COLO829 (cell line): ENCODE data around the gene RALGPS2.
A peak's percentile ranks its signal among the peaks of the same experiment; 100 is the strongest.
"Not testable (repeated sequence)": the region's sequence is repeated elsewhere in the genome, so short reads cannot be mapped to it uniquely, and the experiment has no call there.

Source experiments
- DNase-seq: peaks from one replicate; pipeline ENCODE4 v3.0.0; 2012; ENCODE audit warnings: low spot score

Gene RALGPS2

GRCh38 chr1:178724376-178724727 is 692 bp upstream of the RALGPS2 start:
- DNase-seq, result no peak

- no peak for DNase-seq
Measured at GRCh38 chr1:178725466-178726086, 532 bp downstream of the RALGPS2 start.

- DNase-seq, result peak; percentile 85
Measured at GRCh38 chr1:178726087-178726517, 1.1 kb downstream of the RALGPS2 start.

GRCh38 chr1:178726545-178726944 is 1.5 kb downstream of the RALGPS2 start:
- DNase-seq, result no peak

- DNase-seq, result no peak
Measured at GRCh38 chr1:178727014-178727895, 2.2 kb downstream of the RALGPS2 start.

- DNase-seq, result no peak
Measured at GRCh38 chr1:178733972-178734371, 8.9 kb downstream of the RALGPS2 start.

GRCh38 chr1:178738780-178739179 is 13.7 kb downstream of the RALGPS2 start:
- no peak for DNase-seq

- no peak for DNase-seq
Measured at GRCh38 chr1:178739285-178740045, 14.4 kb downstream of the RALGPS2 start.

- DNase-seq, result no peak
Measured at GRCh38 chr1:178740491-178740890, 15.4 kb downstream of the RALGPS2 start.

- no peak for DNase-seq
Measured at GRCh38 chr1:178740924-178741323, 15.9 kb downstream of the RALGPS2 start.

- DNase-seq, result no peak
Measured at GRCh38 chr1:178743801-178744200, 18.8 kb downstream of the RALGPS2 start.

GRCh38 chr1:178745260-178745659 is 20.2 kb downstream of the RALGPS2 start:
- no peak for DNase-seq

- no peak for DNase-seq
Measured at GRCh38 chr1:178746345-178746744, 21.3 kb downstream of the RALGPS2 start.

GRCh38 chr1:178747361-178747760 is 22.3 kb downstream of the RALGPS2 start:
- not testable (repeated sequence) for DNase-seq

- no peak for DNase-seq
Measured at GRCh38 chr1:178749581-178750166, 24.6 kb downstream of the RALGPS2 start.

GRCh38 chr1:178751046-178751445 is 26.0 kb downstream of the RALGPS2 start:
- DNase-seq, result no peak

- DNase-seq, result no peak
Measured at GRCh38 chr1:178752891-178753290, 27.8 kb downstream of the RALGPS2 start.

- DNase-seq, result not testable (repeated sequence)
Measured at GRCh38 chr1:178754655-178755256, 29.7 kb downstream of the RALGPS2 start.

GRCh38 chr1:178768423-178768822 is 43.4 kb downstream of the RALGPS2 start:
- peak; percentile 24 for DNase-seq

- no peak for DNase-seq
Measured at GRCh38 chr1:178772952-178773351, 47.9 kb downstream of the RALGPS2 start.

GRCh38 chr1:178774263-178774662 is 49.2 kb downstream of the RALGPS2 start:
- DNase-seq, result peak; percentile 24

GRCh38 chr1:178776553-178776952 is 51.5 kb downstream of the RALGPS2 start:
- DNase-seq, result no peak
